ENCODE data around the gene AKAP5. TPM values are rescaled to one million over a fixed set of nuclear protein-coding genes. Genes with fewer than 3 reads are reported as not detected.
A peak's percentile ranks its signal among the peaks of the same experiment; 100 is the strongest.

AKAP5 gene
- total and polyA plus RNA-seq, 2 of the 8 experiments (the other 6 are each of a cell fraction or from before 2014, with no cell fraction given): 0.50 to 3.8 TPM

GRCh38 chr14:64465831-64466554, 694 bp downstream of the AKAP5 start (continued):
- TF ChIP-seq GABPA (IDR thresholded peaks at IDR 0.05; ENCODE audit: borderline replicate concordance, insufficient read depth, low read length) (no peak), GTF2F1 (IDR thresholded peaks at IDR 0.05; ENCODE audit: borderline replicate concordance, low read depth, low read length) (no peak), POU5F1 (IDR thresholded peaks at IDR 0.05; ENCODE audit: low read depth, low read length) (no peak), SRF (IDR thresholded peaks at IDR 0.05; ENCODE audit: low read depth, low read length) (no peak), JUN (IDR thresholded peaks at IDR 0.05; ENCODE audit: low read depth, low read length) (no peak), TEAD4 (IDR thresholded peaks at IDR 0.05; ENCODE audit: low read depth, low read length) (peak; percentile 78; the same call in 1 of the 2 replicates), CHD7 (IDR thresholded peaks at IDR 0.05; ENCODE audit: insufficient replicate concordance, low read length) (no peak), YY1 (IDR thresholded peaks at IDR 0.05; ENCODE audit: low read depth, low read length) (no peak), RAD21 (IDR thresholded peaks at IDR 0.05 in 1 of 2, conservative IDR thresholded peaks at IDR 0.05 in 1 of 2; ENCODE audit: low read depth in 2 of 2, low read length in 2 of 2) (peak; percentile 24 to 32; a peak in 3 of 4 replicates)
